ENCODE measurements around the gene C9orf43.
"Not testable (repeated sequence)": the region's sequence is repeated elsewhere in the genome, so short reads cannot be mapped to it uniquely, and the experiment has no call there.

C9orf43 gene

GRCh38 chr9:113436728-113437515 is 26.4 kb downstream of the C9orf43 start:
- Histone ChIP-seq H3K4me3 (ENCODE audit: low read length) (no peak overlapping the region), H3K27me3 (ENCODE audit: control insufficient read depth, insufficient read depth, low read length) (no peaks in the 10 kb centered on the region), H3K36me3 (ENCODE audit: control insufficient read depth, insufficient read depth, low read length) (no peaks in the 10 kb centered on the region), H3K9me3 (ENCODE audit: control insufficient read depth, low read length) (no peaks in the 10 kb centered on the region), H3K9ac (ENCODE audit: low read length) (no peak overlapping the region), H3K4me1 (ENCODE audit: control insufficient read depth, insufficient read depth, low read length) (no peaks in the 10 kb centered on the region)

GRCh38 chr9:113437716-113438115 is 27.2 kb downstream of the C9orf43 start:
- not testable (repeated sequence) for H3K27me3 ChIP-seq (ENCODE audit: control insufficient read depth, insufficient read depth, low read length); H3K4me3 ChIP-seq (ENCODE audit: low read length); H3K9me3 ChIP-seq (ENCODE audit: control insufficient read depth, low read length); H3K4me1 ChIP-seq (ENCODE audit: control insufficient read depth, insufficient read depth, low read length); H3K9ac ChIP-seq (ENCODE audit: low read length); H3K36me3 ChIP-seq (ENCODE audit: control insufficient read depth, insufficient read depth, low read length)

DNA sequence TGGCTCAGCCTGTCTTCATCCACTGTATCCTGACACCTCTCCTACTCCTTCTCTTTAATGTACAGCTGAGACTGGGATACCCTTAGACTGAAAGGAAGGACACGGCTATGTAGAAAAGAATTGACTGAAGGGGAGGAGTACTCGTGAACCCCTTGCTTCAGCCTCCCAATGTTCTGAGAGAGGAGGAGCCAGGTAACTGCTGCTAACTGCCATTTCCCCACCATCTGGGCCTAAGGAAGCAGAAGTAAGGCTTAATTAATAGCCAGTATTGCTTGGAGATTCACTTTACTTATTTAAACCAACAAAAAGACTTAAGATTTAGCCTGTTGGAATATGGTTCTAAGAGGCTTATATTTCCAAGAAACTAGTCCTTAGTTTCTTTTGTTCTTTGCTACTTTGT is 34.2 kb downstream of the C9orf43 start:
- no peaks in the 10 kb centered on the region for H3K36me3 ChIP-seq (ENCODE audit: control insufficient read depth, insufficient read depth, low read length)

DNA sequence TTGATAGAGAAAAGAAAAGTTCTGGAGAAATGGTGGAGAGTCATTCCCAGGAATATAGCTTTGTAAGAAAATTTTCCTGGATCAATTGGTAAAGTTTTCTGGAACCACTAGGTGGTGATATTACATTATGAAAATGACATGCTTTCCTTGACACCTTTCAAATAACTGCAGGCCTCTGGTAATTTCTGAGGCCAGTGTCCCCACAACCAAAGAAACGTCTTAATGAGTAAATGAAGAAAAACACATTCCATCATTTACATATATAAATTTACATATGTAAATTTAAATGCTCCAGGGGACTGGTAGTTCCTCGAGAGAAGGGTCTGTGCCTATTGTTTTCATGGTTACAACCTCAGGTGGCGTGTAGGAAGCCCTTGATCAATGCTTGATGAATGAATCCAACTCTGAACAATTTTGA is 35.8 kb downstream of the C9orf43 start:
- Histone ChIP-seq H3K4me1 (ENCODE audit: control insufficient read depth, insufficient read depth, low read length) (no peaks in the 10 kb centered on the region), H3K9ac (ENCODE audit: low read length) (no peak overlapping the region), H3K27me3 (ENCODE audit: control insufficient read depth, insufficient read depth, low read length) (no peaks in the 10 kb centered on the region), H3K9me3 (ENCODE audit: control insufficient read depth, low read length) (no peaks in the 10 kb centered on the region), H3K36me3 (ENCODE audit: control insufficient read depth, insufficient read depth, low read length) (no peaks in the 10 kb centered on the region), H3K4me3 (ENCODE audit: low read length) (no peak overlapping the region)

More for the DNA sequence above, 34.2 kb downstream of the C9orf43 start:
- Histone ChIP-seq H3K4me3 (ENCODE audit: low read length) (no peak overlapping the region), H3K27me3 (ENCODE audit: control insufficient read depth, insufficient read depth, low read length) (no peaks in the 10 kb centered on the region), H3K4me1 (ENCODE audit: control insufficient read depth, insufficient read depth, low read length) (no peaks in the 10 kb centered on the region), H3K9me3 (ENCODE audit: control insufficient read depth, low read length) (no peaks in the 10 kb centered on the region), H3K9ac (ENCODE audit: low read length) (no peak overlapping the region)

DNA sequence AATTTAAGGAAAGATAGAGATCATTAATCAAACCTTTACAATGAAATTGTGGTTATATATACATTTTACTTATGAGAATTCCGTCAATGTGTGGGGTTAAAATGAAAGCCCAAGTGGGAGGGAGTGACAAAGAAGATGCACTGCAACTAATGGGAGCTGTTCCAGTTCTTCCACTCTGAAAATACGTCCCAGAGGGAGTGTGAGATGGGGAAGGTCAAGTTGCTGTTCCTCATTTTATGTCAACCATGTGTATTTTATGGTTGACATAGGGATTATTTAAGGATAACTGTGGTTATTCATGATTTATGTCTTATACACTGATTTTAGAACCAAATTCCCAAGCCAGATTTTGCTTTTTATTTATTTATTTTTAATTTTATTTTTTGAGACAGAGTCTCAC is 38.8 kb downstream of the C9orf43 start:
- Histone ChIP-seq H3K27me3 (ENCODE audit: control insufficient read depth, insufficient read depth, low read length) (no peaks in the 10 kb centered on the region), H3K4me1 (ENCODE audit: control insufficient read depth, insufficient read depth, low read length) (no peaks in the 10 kb centered on the region), H3K4me3 (ENCODE audit: low read length) (no peak overlapping the region)

DNA sequence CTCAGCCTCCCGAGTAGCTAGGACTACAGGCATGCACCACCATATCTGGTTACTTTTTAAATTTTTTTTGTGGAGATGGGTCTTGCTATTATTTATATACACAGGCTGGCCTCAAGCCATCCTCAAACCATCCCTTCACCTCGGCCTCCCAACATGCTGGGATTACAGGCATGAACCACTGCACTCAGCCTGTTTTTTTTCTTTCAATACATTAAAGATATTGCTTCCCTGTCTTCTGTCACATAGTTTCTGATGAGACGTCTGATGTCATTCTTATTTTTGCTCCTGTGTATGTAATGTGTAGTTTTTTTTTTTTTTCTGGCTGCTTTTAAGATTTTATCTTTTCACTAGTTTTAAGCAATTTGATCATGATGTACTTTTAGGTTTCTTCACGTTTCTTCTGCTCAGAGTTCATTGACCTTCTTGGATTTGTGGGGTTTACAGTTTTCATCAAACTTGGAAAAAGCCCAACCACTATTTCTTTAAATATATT is 41.6 kb downstream of the C9orf43 start:
- H3K27me3 ChIP-seq (ENCODE audit: control insufficient read depth, insufficient read depth, low read length): no peaks in the 10 kb centered on the region
- H3K4me3 ChIP-seq (ENCODE audit: low read length): no peak overlapping the region
- H3K36me3 ChIP-seq (ENCODE audit: control insufficient read depth, insufficient read depth, low read length): no peaks in the 10 kb centered on the region
- H3K9ac ChIP-seq (ENCODE audit: low read length): no peak overlapping the region
- peaks cover 15% of the 10 kb centered on the region for H3K4me1 ChIP-seq (ENCODE audit: control insufficient read depth, insufficient read depth, low read length)
- H3K9me3 ChIP-seq (ENCODE audit: control insufficient read depth, low read length): no peaks in the 10 kb centered on the region

More for the DNA sequence above, 38.8 kb downstream of the C9orf43 start:
- Histone ChIP-seq H3K9me3 (ENCODE audit: control insufficient read depth, low read length) (no peaks in the 10 kb centered on the region), H3K36me3 (ENCODE audit: control insufficient read depth, insufficient read depth, low read length) (no peaks in the 10 kb centered on the region), H3K9ac (ENCODE audit: low read length) (no peak overlapping the region)

GRCh38 chr9:113454914-113455761 is 44.6 kb downstream of the C9orf43 start:
- Histone ChIP-seq H3K9me3 (ENCODE audit: control insufficient read depth, low read length) (no peaks in the 10 kb centered on the region), H3K27me3 (ENCODE audit: control insufficient read depth, insufficient read depth, low read length) (no peaks in the 10 kb centered on the region), H3K4me3 (ENCODE audit: low read length) (no peak overlapping the region), H3K36me3 (ENCODE audit: control insufficient read depth, insufficient read depth, low read length) (no peaks in the 10 kb centered on the region), H3K9ac (ENCODE audit: low read length) (peak overlapping the region; percentile 11), H3K4me1 (ENCODE audit: control insufficient read depth, insufficient read depth, low read length) (peaks cover 15% of the 10 kb centered on the region)

GRCh38 chr9:113456235-113456634 is 45.7 kb downstream of the C9orf43 start:
- Histone ChIP-seq H3K36me3 (ENCODE audit: control insufficient read depth, insufficient read depth, low read length) (no peaks in the 10 kb centered on the region), H3K27me3 (ENCODE audit: control insufficient read depth, insufficient read depth, low read length) (no peaks in the 10 kb centered on the region), H3K4me1 (ENCODE audit: control insufficient read depth, insufficient read depth, low read length) (peaks cover 15% of the 10 kb centered on the region), H3K4me3 (ENCODE audit: low read length) (no peak overlapping the region), H3K9ac (ENCODE audit: low read length) (no peak overlapping the region), H3K9me3 (ENCODE audit: control insufficient read depth, low read length) (no peaks in the 10 kb centered on the region)

DNA sequence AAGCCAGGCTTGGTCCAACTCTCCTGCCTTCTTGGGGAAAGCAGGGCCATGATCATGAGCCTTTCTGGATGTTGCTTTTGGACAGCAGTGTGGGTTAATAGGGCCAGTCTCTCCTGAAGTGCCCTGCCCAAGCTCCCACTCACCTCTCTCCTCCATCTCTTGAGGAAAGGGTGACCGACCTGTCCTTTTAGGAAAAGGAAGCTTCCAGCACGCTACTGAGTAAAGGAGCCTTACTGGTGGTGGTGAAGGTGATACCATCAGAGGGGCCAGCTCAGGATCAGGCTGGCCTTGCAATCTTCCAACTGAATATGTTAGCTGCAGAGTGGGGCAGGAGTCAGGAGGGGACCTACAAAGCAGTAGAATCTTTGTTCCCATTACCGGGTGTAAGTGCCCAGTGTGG is 50.7 kb downstream of the C9orf43 start:
- H3K36me3 ChIP-seq (ENCODE audit: control insufficient read depth, insufficient read depth, low read length): no peaks in the 10 kb centered on the region
- no peak overlapping the region for H3K9ac ChIP-seq (ENCODE audit: low read length)
- H3K4me3 ChIP-seq (ENCODE audit: low read length): no peak overlapping the region
- no peaks in the 10 kb centered on the region for H3K9me3 ChIP-seq (ENCODE audit: control insufficient read depth, low read length)
- peaks cover 16% of the 10 kb centered on the region for H3K4me1 ChIP-seq (ENCODE audit: control insufficient read depth, insufficient read depth, low read length)
- H3K27me3 ChIP-seq (ENCODE audit: control insufficient read depth, insufficient read depth, low read length): no peaks in the 10 kb centered on the region

DNA sequence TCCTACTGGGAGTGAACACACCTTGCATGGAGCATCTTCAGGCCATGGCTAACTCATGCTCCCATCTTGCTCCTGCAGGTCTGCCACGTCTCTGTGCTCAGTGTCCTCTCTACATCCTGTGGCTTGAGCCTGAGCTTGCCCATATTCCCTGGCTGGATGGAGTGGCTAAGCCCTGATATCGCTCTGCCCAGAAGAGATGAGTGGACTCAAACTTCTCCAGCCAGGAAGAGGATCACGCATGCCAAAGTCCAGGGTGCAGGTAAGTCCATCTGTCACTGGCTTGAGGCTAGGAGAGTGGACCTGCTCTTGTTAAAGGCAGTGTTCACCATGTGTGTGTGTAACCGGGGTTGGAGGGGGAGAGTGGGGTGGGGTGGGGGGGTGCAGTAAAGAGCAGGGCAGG is 51.4 kb downstream of the C9orf43 start:
- Histone ChIP-seq H3K9ac (ENCODE audit: low read length) (no peak overlapping the region), H3K4me3 (ENCODE audit: low read length) (no peak overlapping the region), H3K9me3 (ENCODE audit: control insufficient read depth, low read length) (no peaks in the 10 kb centered on the region), H3K36me3 (ENCODE audit: control insufficient read depth, insufficient read depth, low read length) (no peaks in the 10 kb centered on the region), H3K27me3 (ENCODE audit: control insufficient read depth, insufficient read depth, low read length) (no peaks in the 10 kb centered on the region), H3K4me1 (ENCODE audit: control insufficient read depth, insufficient read depth, low read length) (peaks cover 16% of the 10 kb centered on the region)

DNA sequence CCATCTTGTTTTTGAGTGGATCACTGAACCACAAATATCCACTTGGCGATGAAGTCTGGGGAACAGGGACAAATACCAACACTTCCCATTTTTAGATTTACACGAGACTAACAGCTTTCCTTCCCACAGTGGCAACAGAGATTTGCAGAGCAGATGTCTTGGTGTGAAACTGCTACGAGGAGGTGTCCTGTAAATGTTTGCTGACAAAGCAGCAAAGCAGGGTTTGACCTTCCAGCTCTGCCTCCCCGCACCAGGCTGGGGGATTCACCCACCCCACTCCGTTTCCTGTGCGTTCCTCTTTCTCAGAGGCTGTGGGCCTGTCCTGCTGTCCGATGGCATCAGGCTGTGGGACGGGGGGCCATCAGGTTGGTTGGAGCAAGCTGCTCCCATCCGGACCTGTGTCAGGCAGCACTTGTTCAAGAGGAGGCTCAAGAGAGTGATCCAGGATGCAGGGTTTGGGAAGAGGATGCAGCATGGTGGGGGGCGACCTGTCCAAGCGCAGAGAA is 52.3 kb downstream of the C9orf43 start:
- no peaks in the 10 kb centered on the region for H3K9me3 ChIP-seq (ENCODE audit: control insufficient read depth, low read length)
- H3K27me3 ChIP-seq (ENCODE audit: control insufficient read depth, insufficient read depth, low read length): no peaks in the 10 kb centered on the region
- H3K9ac ChIP-seq (ENCODE audit: low read length): no peak overlapping the region
- no peaks in the 10 kb centered on the region for H3K36me3 ChIP-seq (ENCODE audit: control insufficient read depth, insufficient read depth, low read length)
- H3K4me1 ChIP-seq (ENCODE audit: control insufficient read depth, insufficient read depth, low read length): peaks cover 16% of the 10 kb centered on the region
- H3K4me3 ChIP-seq (ENCODE audit: low read length): no peak overlapping the region
